ENCODE results near the gene PLXND1.
"Not testable (repeated sequence)": the region's sequence is repeated elsewhere in the genome, so short reads cannot be mapped to it uniquely, and the experiment has no call there.

The PLXND1 gene

DNA sequence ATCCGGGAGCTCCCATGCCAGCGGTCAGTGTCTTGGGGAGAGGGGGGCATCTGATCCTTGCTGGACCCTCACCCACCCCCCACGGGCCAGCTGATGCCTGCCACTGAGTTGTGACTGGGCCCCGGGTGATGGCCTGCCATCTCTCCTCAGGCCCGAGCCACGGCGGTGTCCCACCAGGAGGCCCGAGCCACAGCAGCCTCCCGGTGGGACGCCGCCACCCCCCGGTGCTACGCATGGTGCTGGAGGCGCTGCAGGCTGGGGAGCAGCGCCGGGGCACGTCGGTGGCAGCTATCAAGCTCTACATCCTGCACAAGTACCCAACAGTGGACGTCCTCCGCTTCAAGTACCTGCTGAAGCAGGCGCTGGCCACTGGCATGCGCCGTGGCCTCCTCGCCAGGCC lies 59.2 kb downstream of the PLXND1 start:
- no peak for DNase-seq (ENCODE audit: low read depth)

DNA sequence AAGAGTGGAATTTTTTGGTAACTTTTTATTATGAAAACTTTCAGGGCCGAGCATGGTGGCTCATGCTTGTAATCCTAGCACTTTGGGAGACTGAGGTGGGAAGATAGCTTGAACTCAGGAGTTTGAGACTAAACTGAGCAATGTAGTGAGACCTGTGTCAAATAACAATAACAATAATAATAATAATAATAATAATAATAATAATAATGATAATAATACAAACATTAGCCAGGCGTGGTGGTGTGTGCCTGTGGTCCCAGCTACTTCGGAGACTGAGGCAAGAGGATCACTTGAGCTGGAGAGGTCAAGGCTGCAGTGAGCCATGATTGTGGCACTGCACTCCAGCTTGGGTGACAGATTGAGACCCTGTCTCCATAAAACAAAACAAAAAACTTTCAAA lies 60.5 kb downstream of the PLXND1 start:
- DNase-seq (ENCODE audit: low read depth), result not testable (repeated sequence)

- no peak for DNase-seq (ENCODE audit: low read depth)
These were observed 62.5 kb downstream of the PLXND1 start for GRCh38 chr3:129543999-129544398.

DNA sequence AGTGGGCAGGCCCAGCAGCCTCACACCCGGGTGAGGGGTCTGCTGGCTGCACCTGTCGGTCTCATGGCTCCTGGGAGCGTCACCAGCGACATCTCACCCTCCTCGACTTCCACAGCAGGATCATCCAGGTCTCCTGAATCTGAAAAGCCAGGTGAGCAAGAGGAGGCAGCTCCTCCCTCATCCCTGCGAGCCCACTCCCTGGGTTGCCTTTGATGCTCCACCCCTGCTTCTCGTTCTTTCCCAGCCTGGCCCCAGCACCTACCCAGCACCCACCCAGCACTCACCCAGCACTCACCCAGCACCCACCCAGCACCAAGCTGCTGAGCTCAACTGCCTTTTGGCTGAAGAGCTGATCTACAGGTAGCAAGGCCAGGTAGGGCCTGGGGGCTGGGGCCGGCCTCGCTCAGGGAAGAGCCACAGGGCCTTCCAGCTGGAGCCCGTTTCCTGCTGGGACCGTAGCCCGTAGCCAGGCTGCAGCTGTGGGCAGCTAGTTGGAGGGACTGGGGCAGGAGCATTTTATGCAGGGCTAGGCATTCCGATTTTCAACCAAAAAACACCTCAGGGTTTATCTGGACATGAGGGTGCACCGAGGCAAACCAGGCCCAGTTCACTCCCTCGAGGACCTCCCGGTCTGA lies 63.2 kb downstream of the PLXND1 start, which contains the start of gene H1-8:
TSS of gene H1-8 (plus strand) at position 20 of the 635 bp plus-strand sequence. CDS start at position 64, 44 bp downstream.
- DNase-seq (ENCODE audit: low read depth), result no peak

GRCh38 chr3:129542747-129543146 lies 63.7 kb downstream of the PLXND1 start:
- DNase-seq (ENCODE audit: low read depth), result no peak

DNA sequence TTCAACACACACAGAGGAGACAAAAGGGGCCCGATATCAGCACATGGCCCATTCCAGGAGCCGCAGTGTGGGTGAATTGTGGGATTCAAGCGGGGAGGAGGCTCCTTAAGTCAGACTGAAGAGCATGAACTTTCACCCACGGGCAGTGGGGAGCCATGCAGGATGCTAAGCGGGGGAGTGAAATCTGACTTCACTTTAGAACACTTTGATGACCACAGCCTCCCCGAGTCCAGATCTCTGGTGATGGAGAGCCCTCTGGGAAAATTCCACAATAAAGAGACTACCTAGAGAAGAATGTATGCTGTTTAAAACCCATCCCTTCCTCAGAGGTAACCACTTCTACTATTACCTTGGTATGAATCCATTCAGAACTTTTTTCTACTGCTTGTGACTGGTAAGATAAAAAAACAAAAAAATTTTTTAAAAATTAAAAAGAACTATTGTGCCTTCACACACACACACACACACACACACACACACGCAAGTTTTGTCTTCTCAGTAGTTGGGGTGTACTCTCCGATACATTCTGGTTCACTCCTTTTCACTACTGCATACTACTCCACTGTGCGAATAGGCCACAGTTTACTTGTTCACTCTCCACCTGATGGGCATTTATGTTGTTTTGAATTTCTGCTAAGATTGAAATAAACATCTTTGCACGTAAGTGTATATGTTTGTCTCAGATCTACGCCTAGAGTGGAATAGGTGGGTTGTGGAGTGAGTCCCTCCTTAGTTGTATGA lies 65.5 kb downstream of the PLXND1 start:
- DNase-seq (ENCODE audit: low read depth), result no peak

DNA sequence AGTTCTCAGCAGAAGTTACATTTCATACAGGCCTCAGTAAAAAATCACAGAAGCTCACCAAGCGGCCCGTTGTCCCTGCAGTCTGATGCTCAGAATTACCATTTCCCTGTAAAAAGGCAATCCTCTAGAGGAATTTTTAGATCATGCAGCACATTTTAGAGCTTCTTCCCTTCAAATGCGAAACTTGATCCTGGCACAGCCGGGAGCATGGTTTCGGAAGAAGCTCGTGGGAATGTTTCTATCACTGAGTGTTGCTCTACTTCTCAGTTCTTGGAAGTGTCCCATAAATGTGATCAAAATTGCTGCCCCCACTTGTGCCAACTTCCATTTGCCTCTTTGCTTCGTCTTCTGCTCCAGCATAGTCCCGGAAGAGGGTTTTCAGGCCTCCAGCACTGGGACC lies 67.3 kb downstream of the PLXND1 start:
- DNase-seq (ENCODE audit: low read depth), result no peak

- DNase-seq (ENCODE audit: low read depth), result no peak
These were observed 69.7 kb downstream of the PLXND1 start for GRCh38 chr3:129536804-129537203.

GRCh38 chr3:129536374-129536667 lies 70.2 kb downstream of the PLXND1 start:
- DNase-seq (ENCODE audit: low read depth), result no peak

DNA sequence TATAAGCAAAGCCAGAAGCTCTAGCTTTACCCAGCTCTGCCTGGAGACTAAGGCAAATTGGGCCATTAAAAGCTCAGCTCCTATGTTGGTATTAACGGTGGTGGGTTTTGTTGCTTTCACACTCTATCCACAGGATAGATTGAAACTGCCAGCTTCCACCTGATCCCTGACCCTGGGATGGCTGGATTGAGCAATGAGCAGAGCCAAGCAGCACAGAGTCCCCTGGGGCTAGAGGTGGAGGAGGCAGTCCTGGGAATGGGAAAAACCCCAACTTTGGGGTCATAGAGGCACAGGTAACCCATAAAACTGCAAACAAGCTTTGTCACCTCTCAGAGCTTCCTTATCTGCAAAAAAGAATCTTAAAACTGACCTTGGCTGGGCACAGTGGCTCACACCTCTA lies 71.4 kb downstream of the PLXND1 start:
- no peak for DNase-seq (ENCODE audit: low read depth)

DNA sequence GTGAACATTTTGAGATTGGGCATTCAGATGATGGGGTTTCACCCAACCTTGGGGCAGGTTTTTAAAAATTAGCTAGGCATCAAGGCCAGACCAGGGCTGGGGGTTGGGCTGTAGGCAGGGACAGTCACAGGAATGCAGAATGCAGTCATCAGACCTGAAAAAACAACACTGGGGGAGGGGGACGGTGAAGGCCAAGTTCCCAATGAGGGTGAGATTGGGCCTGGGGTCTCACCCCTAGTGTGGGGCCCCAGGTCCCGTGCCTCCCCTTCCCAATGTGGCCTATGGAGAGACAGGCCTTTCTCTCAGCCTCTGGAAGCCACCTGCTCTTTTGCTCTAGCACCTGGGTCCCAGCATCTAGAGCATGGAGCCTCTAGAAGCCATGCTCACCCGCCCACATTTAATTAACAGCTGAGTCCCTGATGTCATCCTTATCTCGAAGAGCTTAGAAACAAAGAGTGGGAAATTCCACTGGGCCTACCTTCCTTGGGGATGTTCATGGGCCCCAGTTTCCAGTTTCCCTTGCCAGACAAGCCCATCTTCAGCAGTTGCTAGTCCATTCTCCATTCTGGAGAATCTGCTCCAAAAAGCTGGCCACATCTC lies 71.9 kb downstream of the PLXND1 start:
- DNase-seq (ENCODE audit: low read depth), result no peak

DNA sequence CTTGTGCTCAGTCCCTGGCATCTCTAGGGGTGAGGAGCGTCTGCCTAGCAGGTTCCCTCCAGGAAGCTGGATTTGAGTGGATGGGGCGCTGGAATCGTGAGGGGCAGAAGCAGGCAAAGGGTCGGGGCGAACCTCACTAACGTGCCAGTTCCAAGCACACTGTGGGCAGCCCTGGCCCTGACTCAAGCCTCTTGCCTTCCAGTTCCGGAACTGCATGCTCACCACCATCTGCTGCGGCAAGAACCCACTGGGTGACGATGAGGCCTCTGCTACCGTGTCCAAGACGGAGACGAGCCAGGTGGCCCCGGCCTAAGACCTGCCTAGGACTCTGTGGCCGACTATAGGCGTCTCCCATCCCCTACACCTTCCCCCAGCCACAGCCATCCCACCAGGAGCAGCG lies 73.1 kb downstream of the PLXND1 start:
- DNase-seq (ENCODE audit: low read depth), result no peak

GRCh38 chr3:129532261-129532660 lies 74.2 kb downstream of the PLXND1 start:
- no peak for DNase-seq (ENCODE audit: low read depth)

- DNase-seq (ENCODE audit: low read depth), result no peak
These were observed 74.8 kb downstream of the PLXND1 start for GRCh38 chr3:129531699-129532098.

DNA sequence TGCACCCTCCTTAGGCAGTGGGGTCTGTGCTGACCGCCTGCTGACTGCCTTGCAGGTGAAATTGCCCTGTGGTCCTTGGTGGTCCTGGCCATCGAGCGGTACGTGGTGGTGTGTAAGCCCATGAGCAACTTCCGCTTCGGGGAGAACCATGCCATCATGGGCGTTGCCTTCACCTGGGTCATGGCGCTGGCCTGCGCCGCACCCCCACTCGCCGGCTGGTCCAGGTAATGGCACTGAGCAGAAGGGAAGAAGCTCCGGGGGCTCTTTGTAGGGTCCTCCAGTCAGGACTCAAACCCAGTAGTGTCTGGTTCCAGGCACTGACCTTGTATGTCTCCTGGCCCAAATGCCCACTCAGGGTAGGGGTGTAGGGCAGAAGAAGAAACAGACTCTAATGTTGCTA lies 75.7 kb downstream of the PLXND1 start:
- DNase-seq (ENCODE audit: low read depth), result no peak

DNA sequence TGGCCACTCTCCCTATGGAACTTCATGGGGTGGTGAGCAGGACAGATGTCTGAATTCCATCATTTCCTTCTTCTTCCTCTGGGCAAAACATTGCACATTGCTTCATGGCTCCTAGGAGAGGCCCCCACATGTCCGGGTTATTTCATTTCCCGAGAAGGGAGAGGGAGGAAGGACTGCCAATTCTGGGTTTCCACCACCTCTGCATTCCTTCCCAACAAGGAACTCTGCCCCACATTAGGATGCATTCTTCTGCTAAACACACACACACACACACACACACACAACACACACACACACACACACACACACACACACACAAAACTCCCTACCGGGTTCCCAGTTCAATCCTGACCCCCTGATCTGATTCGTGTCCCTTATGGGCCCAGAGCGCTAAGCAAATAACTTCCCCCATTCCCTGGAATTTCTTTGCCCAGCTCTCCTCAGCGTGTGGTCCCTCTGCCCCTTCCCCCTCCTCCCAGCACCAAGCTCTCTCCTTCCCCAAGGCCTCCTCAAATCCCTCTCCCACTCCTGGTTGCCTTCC lies 76.2 kb downstream of the PLXND1 start:
- no peak for DNase-seq (ENCODE audit: low read depth)

DNA sequence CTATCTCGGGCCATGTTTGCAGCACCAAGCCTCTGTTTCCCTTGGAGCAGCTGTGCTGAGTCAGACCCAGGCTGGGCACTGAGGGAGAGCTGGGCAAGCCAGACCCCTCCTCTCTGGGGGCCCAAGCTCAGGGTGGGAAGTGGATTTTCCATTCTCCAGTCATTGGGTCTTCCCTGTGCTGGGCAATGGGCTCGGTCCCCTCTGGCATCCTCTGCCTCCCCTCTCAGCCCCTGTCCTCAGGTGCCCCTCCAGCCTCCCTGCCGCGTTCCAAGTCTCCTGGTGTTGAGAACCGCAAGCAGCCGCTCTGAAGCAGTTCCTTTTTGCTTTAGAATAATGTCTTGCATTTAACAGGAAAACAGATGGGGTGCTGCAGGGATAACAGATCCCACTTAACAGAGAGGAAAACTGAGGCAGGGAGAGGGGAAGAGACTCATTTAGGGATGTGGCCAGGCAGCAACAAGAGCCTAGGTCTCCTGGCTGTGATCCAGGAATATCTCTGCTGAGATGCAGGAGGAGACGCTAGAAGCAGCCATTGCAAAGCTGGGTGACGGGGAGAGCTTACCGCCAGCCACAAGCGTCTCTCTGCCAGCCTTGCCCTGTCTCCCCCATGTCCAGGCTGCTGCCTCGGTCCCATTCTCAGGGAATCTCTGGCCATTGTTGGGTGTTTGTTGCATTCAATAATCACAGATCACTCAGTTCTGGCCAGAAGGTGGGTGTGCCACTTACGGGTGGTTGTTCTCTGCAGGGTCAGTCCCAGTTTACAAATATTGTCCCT lies 76.9 kb downstream of the PLXND1 start:
- no peak for DNase-seq (ENCODE audit: low read depth)

- DNase-seq (ENCODE audit: low read depth), result no peak
These were observed 77.8 kb downstream of the PLXND1 start, which contains the start of gene RHO for GRCh38 chr3:129528589-129529100. Gene RHO, plus strand, starts transcription at chr3:129528639. Its CDS starts 95 bp downstream, at chr3:129528734.

DNA sequence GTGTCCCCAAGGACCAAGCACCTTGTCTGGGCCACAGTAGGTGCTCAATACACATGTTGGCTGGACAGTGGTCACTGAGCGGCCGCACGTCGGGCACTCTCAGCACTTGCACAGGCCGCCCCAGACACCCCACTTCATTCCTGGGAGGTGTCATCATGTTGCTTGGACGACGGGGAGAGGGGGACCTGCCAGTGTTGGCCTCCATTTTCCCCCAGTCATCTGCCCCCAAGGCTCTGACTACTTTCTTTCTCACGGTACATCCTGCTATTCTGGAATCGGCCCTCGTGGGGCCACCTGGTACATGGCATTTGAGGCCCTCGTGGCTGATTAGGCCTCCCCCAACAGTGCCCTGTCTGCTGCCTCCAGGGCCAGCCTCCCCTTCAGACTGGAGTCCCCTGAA lies 79.2 kb downstream of the PLXND1 start:
- DNase-seq (ENCODE audit: low read depth), result no peak

DNA sequence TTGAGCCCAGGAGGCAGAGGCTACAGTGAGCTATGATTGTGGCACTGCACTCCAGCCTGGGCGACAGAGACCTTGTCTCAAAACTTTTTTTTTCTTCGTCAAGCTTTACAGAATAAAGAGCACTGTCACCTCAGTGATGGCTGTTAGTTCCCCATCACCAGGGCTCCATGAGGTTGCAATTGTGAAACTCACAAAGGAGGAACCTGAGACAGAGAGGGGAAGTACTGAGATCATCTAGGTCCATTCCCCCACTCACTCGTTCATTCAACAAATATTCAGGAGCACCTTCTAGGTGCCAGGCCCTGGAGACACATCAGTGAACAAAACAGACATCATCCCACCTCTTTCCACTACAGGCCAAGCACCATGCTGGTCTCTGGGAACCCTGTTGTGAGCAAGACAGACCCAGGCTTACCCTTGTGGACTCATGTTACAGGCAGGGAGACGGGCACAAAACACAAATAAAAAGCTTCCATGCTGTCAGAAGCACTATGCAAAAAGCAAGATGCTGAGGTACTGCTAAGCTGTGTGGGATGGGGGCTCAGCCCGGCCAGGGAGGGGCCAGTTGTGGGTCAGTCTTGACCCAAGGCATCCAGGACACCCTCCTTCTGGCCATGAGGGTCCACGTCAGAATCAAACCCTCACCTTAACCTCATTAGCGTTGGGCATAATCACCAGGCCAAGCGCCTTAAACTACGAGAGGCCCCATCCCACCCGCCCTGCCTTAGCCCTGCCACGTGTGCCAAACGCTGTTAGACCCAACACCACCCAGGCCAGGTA lies 80.2 kb downstream of the PLXND1 start:
- DNase-seq (ENCODE audit: low read depth), result no peak

DNA sequence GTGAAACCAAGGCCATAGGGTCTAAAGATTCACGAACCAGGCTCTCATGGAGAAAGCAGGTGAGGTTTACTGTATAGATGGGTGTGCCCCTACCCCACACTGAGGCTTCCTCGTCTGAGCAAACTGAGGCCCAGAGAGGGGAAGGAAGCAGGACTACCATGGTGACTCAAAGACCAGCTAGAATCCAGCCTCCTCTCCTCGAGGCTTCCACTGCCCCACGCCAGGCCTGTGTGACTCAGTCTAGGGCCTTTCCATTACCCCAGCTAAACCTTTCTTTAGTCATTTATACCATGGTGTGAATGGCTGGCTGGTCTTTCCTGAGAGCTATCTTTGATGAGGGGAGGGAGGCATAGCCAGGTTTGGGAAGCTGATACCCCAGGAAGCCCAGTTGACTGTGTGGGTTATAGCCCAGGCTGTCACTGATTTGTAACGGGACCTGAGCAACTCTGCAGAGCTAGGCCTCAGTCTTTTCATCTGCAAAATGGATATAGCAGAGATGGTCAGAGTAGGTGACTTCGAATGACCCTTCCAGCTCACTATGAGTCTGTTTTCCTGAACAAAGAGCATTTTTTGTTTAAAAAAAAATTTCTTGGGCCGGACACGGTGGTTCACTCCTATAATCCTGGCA lies 81.0 kb downstream of the PLXND1 start:
- DNase-seq (ENCODE audit: low read depth), result no peak

Measured in stimulated activated CD4-positive, alpha-beta T cell treated with anti-CD3 and anti-CD28 coated beads, Interleukin-2, amount 100 ng/mL, for 4 hours (primary cell).